GM18870 (cell line): ENCODE measurements around the gene PDZD8.
"Not testable (repeated sequence)": the region's sequence is repeated elsewhere in the genome, so short reads cannot be mapped to it uniquely, and the experiment has no call there.

Experiments used
- ATAC-seq: cut with Tn5 transposase; IDR thresholded peaks from one replicate; pipeline ENCODE4 v1.9.1; 2021; ENCODE audit warnings: moderate library complexity; ENCODE audit not compliant: unreplicated experiment

The PDZD8 gene

DNA sequence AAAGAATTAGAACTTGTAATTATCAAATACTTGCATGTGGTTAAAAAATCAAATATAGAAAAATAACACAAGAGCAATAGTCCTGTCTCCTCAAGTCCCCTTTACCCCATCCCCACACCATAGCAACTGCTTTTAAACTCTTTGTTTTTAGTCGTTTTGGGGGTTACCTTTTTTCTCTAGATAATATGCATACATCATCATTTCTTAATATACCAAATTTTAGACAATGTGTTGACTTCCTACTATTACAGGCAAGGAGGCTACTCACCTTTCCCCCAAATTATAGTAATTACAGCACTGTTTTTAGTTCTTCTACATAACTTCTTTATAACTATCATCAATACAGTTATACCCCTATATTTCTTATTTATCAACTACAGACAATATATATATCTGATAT, 77.0 kb downstream of the PDZD8 start:
- ATAC-seq: no peak

DNA sequence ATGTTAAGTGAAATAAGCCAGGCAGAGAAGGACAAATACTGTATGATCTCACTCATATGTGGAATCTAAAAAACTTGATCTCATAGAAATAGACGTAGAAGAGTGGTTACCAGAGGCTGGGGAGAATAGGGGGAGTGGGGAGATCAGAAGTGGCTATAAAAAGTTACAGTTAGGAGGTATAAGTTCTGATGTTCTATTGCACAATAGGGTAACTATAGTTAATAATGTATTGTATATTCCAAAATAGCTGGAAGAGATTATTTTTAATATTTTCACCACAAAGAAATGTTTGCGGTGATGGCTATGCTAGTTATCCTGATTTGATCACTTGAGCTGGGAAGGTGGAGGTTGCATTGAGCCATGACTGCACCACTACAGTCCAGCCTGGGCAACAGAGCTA, 80.5 kb downstream of the PDZD8 start:
- no peak for ATAC-seq

DNA sequence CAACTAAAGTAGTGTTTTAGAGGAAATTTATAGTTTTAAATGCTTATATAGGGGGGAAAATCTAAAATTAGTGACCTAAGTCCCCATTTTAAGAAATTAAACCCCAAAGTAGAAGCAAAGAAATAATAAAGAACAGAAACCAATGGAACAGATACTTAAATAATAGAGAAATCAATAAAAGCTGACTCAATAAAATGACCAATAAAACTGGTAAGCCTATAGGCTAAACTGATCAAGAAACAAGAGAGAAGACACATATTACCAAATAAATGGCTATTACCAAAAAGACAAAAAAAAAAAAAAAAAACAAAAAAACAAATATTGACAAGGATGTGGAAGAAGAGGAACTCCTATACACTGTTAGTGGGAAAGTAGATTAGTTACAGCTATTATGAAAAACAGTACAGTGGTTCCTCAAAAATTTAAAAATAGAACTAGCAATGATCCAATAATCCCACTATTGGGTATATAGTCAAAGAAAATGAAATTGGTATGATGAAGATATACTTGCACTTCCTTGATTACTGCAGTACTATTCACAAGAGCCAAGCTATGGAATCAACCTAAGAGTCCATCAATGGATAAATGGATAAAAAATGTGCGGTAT, 81.1 kb downstream of the PDZD8 start:
- ATAC-seq: no peak

DNA sequence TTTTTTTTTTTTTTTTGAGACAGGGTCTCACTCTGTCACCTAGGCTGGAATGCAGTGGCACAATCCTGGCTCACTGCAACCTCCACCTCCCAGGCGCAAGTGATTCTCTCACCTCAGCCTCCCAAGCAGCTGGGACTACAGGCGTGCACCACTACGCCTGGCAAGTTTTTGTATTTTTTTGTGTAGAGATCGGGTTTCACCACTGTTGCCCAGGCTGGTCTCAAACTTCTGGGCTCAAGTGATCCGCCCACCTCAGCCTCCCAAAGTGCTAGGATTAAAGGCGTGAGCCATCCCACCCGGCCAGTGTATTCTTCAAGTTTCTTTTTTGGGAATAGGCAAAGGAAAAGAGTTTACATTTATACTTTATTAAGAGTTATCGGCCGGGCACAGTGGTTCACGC, 84.4 kb downstream of the PDZD8 start:
- ATAC-seq: not testable (repeated sequence)

DNA sequence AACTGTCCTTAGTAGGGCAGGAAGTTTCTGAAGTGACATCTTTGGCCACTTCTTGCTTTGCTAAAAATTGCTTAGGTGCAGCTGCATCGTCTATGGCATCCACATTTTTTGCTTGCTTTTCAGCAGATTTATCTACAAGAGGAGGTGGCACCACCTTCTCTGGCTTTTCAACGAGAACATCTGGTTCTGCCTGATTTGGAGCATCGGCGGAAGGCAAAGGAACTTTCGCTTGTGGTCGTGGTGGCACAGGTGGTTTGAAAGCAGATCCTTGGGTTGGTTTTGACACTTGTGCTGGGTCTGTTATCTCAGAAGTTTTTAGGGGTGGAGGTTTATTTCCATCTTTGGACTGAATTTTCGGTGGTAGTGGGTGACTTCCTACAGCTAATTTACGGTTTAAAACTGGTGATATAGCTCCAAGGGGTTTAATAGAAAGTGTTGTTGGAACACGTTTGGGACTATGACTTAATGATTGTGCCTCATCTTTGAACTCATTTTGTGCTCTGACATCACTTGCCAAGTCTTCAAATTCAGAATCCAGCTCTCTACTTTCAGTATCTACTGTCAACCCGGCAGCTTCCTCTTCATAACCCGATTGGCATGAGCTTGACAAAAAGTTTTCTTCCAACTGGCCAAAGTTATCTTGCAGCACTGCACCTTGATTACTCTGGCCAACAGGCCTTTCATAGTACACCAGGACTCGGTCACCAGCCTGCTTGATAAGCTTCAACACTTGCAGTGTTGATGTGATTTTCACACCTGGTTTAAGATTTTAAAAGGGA, 90.3 kb downstream of the PDZD8 start:
- no peak for ATAC-seq

DNA sequence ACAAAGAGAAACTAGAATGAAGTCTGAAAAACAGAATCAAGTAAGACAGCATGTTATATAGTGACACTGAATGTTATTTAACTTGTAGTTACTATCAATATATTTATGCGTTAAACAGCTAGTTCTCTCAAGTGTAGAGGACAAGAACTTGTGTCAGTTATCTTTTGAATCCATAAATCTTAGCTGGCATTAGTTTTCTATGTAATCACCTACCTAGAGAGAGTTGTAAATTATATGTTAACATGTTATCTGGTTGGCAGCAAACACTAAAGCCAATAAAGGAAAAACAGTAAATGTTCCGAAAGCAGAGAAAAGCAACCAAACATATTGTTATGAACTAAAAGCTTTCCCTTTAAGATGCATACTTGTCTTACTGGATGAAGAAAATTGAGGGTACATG, 97.6 kb downstream of the PDZD8 start:
- ATAC-seq: no peak

DNA sequence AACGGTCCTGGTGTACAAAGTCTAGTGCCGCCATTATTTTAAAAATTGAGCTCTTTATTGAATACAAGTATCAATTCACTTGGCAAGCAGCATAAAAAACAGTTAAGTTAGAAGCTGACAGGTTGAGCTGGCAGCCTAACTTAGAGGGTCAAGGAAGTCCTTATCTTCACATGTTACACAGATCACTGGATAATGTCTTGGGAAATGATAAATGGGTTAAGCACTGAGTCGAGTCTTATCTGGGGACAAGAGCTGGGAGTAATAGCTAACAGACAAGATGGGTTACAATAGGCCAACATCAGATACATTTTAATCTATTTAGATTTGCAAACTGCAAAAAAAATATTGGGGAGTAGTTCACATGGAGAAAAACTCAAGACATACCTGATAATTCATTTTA, 100.1 kb downstream of the PDZD8 start:
- ATAC-seq: no peak

DNA sequence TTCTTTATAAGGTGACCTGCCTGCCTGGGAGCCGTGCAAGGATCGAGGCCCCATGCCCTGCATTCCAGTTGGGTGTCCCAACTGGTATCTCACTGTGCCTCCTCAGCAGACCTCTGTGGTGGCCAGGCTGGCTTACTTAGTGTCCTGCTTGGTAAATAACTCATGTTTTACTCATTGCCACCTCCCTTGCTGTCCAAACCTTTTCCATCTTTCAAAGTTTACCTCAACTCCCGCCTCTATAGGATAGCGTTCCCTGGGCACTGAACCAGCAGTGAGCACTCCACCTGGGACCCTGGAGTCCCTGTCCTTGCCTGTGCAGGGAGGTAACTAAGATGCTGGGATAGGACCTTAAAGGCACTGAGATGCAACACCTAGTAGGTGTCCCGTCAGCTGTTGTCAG, 100.7 kb downstream of the PDZD8 start:
- no peak for ATAC-seq

DNA sequence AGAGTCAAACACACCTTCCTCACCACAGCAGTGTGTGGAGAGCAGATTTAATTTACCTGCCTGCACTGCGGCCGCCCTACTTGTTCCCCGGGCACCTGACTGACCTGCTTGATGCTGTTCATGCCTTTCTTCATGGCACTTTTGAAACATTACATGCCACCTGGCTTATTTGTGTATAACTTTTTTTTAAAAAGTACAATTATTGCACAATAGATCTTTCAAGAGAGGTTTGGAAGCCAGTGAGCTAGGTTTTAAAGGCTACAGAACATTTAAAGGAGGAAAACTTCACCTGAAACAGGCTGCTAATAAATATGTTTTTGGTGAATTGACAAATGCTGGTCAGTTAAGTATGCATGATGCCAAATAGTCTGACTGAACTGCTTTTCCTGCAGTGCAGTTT, 101.3 kb downstream of the PDZD8 start:
- no peak for ATAC-seq

DNA sequence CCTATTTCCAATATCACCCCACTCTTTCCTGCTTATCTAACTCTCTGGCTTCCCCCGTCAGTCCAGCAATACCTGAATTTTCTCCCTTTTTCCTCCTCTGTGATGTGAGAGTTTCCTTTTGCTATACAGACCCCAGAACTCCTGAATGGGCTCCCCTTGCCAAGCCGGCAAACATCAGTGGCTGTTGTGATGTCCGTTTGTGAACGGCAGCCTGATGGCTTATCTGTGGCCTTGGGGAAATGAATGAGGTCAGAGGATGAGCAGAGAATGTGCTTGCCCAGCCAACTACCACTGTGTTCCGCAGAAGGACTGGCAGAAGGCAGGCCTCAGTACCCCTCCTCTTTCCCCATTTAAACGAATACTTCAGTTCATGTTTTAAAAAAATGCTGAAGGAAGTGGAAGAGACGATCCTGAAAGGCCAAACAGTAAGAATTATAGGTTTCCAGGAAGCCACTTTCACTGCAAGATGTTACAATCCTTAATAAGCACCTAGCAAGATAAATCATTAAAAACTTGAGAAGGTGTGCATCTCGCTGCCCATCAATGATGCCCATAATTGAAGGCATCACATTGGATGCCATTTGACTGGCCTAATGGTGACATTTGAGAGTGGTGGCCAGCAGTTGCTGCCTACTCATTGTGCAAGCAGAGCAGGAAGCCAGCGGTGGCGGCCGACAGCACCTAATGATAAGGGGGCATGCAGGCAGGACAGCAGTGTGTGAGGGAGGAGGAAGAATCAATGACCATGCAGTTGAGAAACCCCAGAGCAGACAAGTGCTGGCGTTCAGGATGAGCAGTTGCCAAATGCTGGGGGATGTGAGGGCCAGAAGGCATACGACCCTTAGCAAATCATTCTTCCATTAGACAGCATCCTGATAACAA, 102.8 kb downstream of the PDZD8 start:
- ATAC-seq: no peak

DNA sequence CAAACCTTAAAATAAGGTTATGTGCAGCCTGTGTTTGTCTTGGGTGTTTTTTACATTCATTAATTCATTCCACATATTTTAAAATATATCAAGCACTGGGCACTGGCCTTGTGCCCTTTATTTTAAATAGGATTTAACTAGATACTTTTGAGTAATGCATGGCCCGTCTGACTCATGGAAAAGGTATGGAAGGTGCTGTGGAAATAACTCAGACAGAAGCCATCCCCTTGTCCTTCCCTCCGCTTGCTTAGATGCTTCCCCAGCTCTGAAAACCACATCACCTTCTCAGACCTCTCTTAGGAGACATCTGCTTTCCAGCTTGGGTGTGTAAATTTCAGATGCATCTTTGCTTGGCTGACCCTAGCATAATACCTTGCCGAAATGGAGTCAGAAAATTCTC, 103.8 kb downstream of the PDZD8 start:
- no peak for ATAC-seq

DNA sequence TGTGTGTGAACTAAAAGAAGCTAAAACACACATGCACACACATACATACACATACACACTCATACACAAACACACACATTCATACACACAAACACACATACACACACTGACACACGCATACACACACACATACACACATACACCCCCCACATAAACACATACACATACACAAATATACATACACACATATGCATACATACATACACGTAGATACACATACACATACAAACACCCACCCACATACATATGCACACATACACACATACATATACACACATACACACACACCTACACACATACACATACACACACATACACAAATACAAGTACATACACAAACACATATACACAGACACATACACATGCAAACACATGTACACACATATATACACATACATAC, 106.3 kb downstream of the PDZD8 start:
- ATAC-seq: no peak

DNA sequence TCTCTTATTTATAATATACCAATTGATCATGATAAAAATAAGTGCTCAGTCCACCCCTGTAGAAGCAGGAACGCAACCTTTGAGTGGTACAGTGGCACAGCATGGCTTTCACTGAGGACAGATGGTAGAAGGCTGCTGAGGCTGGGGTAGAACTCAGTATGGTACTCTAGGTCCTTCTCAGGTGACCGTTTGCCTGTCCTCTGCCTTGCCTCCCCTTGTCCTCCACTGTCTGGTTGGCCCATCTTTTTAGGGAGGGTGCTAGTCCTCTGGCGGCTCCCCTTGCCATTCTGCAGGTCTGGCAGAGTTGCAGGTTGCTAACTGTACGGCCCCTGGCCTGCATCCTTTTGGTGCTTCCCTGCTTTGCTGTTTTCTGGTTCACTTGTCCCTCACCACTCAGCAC, 107.0 kb downstream of the PDZD8 start:
- no peak for ATAC-seq

DNA sequence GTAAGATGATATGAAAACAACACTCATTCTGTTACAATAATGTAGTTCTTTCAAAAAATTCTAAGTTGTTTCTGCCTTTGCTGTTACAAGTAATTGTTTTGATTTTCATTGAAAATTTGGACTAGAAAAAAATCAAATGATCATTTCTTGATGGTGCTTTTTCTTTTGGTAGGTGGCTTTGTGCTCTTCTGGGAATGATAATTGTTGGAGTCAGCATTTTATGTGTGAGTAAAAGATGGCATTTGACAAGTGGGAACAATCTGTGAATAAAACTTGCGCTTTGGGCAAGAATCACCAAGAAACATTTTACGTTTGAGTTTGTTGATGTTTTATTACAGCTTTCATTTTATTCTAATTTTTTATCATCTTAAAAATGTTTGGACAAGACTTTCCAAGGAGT, 108.4 kb downstream of the PDZD8 start:
- no peak for ATAC-seq

DNA sequence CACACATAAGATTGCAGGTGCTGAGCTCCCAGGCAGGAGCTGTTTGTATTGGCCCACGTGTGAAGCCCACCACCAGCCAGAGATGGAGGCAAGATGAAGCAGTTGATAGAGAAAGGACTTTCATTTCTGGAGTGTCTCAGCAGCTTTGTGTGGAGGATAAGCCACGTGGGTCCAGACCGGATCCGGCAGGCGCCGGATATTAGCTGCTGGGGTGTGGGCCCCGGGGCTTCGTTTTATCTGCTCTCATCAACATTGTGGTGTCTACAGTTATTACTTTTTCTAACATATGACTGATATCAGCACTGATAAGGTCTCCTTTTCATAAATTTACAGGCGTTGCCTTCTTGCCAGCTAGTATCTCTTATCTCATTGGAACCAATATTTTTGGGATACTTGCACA, 108.8 kb downstream of the PDZD8 start:
- ATAC-seq: no peak

DNA sequence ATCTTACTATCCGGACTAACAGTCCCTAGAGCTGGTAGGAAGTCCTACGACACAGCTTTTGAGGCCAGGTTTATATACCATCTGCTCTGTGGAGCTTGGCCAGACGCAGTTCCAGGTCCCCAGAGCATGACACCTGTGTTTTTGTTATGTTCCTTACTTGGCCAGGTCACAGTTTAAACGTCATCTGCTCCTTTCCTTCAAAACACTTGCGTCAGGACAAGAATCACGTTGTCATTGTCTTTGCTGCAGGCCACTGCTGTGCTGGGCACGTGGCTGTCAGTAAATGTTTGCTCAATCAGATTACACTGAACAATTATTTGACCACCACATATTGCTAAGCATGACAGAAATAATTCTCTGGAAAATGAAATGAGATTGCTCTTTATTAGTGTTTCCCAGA, 110.5 kb downstream of the PDZD8 start:
- no peak for ATAC-seq

DNA sequence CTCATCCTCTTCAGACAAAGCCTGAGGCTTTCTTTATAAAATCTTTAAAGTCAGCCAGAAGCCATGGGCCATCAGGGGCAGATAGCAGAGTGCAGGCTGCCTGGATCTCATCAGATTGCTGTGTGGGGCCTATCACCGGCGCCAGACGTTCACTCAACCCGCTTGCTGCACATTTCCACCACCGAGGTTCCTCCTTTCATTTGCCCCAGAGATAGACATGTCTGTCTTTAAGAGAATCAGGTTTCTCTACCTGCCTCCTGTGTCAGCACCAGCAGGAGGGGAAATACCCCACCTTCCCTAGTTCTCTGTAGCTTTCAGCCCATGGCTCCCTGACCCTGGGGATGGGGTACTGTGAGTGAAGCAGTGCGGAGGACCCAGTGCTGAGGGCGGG, 112.3 kb downstream of the PDZD8 start:
- no peak for ATAC-seq

DNA sequence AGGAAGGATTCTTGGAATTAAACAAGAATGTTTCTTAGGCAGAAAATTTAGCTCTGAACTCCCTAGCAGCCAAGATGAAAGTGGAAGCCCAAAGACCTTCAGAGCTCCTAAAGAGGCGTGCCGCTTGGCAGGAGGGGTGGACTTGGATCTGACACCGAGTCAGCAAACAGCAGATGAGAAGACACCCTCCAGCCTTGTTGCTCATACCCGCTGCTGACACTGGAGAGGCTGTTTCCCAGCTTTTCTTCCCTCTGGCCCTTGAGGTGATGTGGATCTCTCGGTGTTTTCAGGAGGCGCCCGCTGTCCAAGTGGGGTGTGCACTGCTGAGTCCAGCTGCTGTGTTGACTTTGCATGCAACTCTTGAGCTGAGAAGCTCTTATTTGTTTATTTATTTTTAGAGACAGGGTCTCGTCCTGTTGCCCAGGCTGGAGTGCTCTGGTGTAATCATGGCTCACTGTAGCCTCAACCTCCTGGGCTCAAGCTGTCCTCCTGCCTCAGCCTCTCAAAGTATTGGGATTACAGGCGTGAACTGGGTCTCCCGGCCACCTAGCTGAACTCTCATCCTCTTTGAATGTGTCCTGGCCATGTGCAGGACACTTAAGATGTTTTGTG, 112.8 kb downstream of the PDZD8 start:
- ATAC-seq: no peak

DNA sequence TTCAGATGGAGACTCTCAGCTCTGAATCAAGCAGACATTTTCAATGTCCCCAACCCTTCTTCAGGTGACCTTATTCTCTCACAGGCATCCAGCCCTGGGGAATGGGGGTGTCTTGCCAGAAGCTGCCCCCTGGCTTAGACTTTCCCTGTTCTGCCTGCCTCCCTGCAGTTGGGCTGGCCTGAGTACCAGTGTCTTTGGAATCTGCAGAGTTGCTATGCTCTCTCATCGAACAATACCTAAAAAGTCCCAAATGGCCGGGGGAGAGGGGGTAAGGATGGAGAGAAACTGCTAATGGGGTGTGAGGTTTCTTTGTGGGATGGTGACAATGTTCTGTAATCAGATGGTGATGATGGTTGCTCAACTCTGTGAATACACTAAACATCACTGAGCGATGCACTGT, 113.7 kb downstream of the PDZD8 start:
- no peak for ATAC-seq

DNA sequence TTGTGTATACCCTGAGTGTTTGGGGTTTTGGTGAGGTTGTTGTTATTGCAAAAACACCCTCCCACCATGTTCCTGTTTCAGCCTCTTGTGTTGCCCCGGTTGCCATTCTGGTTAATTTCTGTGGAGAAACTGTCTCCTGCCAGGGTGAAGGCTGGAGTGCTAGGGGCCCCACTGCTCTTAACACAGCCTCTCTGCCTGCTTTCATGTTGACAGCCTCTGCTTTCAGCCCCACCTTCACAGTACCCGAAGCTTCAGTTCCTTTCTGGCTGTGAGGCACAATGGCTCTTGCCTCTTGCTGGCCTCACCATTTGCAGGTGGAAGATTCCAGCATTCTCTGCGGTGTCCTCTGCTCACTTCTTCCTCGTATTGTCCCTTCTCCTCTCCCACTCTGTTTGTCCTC, 115.2 kb downstream of the PDZD8 start:
- ATAC-seq: no peak

DNA sequence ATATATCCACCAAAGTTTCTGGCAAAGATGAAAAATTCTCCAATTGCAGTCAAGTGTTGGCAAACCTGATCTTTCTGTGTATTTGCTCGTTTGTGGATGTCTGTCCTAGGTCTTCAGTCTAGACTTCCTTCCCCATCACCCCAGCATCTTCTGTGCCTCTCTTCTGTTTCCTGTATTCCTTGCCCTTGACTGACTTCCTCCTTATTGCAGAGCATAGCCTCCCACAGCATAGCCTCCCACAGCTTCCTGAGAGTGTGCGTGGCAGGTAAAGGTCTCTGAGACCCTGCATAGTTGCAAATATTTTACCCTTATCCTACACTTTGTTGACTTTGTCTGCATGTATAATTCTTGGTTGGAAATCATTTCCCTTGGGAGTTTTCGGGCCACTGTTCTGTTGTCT, 116.0 kb downstream of the PDZD8 start:
- no peak for ATAC-seq

DNA sequence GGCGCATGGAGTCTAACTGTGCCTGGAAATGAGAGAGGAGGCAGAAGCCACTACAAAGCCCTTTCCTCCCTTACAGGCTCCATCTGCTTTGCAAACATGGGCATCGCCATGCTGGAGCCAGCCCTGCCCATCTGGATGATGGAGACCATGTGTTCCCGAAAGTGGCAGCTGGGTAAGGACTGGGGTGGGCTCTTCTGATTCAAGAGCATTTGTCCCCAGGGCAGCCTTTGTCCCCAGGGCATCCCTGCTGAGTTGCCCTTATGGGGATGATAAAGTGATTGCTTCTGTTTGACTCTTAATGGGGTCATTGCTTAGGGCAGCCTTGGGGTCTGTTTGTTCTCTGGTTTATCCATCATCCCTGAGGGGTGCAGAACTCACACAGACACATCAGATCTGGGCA, 117.5 kb downstream of the PDZD8 start:
- no peak for ATAC-seq
